Skeletal muscle satellite cell (primary cell): ENCODE results near the gene PCCA.

Experiments used
- H3K27me3 ChIP-seq: 2 replicates; pipeline ENCODE4 v1.7.0; 2013; ENCODE audit warnings: low read length; ENCODE audit not compliant: control insufficient read depth, insufficient read depth
- H3K36me3 ChIP-seq: 2 replicates; pipeline ENCODE4 v1.7.0; 2013; ENCODE audit warnings: mild to moderate bottlenecking, control low read depth, low read length; ENCODE audit not compliant: insufficient read depth
- H3K4me1 ChIP-seq: 2 replicates; pipeline ENCODE4 v1.7.0; 2013; ENCODE audit warnings: low read length; ENCODE audit not compliant: control insufficient read depth, insufficient read depth
- H3K4me2 ChIP-seq: 2 replicates; pipeline ENCODE4 v1.7.0; 2013; ENCODE audit warnings: mild to moderate bottlenecking, low read length
- H3K4me3 ChIP-seq: 2 replicates; pipeline ENCODE4 v1.7.0; 2013; ENCODE audit warnings: low read length
- H3K9ac ChIP-seq: 2 replicates; pipeline ENCODE4 v1.7.0; 2013; ENCODE audit warnings: mild to moderate bottlenecking, low read depth, low read length, moderate library complexity
- H3K9me3 ChIP-seq: replicated peaks from 2 replicates; pipeline ENCODE4 v1.7.0; 2013; ENCODE audit warnings: mild to moderate bottlenecking, control low read depth, low read length

Gene PCCA

GRCh38 chr13:100297413-100297812 lies 208.5 kb downstream of the PCCA start:
- H3K27me3 ChIP-seq = no peaks in the 10 kb centered on the region
- H3K4me2 ChIP-seq = no peak overlapping the region
- H3K9me3 ChIP-seq = no peaks in the 10 kb centered on the region
- no peak overlapping the region for H3K4me3 ChIP-seq
- H3K4me1 ChIP-seq = no peaks in the 10 kb centered on the region
- H3K36me3 ChIP-seq = no peaks in the 10 kb centered on the region
- H3K9ac ChIP-seq = no peak overlapping the region

DNA sequence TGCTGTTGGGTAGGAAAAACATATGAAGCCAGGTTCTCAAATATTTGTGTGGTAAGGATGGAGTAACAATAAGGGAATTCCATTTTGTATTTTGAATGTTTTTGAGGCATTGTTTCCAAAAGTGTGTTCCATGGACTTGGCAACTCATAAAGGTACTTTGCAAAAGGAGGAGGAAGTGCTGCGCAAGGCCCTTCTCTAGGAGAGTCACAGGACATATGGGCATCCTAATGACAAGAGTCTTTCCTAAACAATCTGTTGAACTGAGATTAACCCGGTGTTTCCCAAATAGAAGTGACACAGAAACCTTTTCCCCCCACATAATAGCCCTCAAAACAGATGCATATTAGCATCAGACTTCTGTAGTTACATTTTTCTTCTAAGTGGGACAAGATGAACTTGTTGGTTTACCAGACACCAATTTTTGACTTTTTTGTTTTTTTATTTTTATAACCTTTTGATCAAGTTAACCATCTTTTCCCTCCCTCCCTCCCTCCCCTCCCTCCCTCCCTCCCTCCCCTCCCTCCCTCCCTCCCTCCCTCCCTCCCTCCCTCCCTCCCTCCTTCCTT lies 209.3 kb downstream of the PCCA start:
- H3K4me3 ChIP-seq = no peak overlapping the region
- no peaks in the 10 kb centered on the region for H3K36me3 ChIP-seq
- no peak overlapping the region for H3K4me2 ChIP-seq
- no peaks in the 10 kb centered on the region for H3K9me3 ChIP-seq
- H3K9ac ChIP-seq = no peak overlapping the region
- H3K4me1 ChIP-seq = no peaks in the 10 kb centered on the region
- H3K27me3 ChIP-seq = no peaks in the 10 kb centered on the region

GRCh38 chr13:100298691-100299090 lies 209.8 kb downstream of the PCCA start:
- Histone ChIP-seq H3K27me3 (no peaks in the 10 kb centered on the region), H3K9ac (no peak overlapping the region), H3K4me1 (no peaks in the 10 kb centered on the region)

DNA sequence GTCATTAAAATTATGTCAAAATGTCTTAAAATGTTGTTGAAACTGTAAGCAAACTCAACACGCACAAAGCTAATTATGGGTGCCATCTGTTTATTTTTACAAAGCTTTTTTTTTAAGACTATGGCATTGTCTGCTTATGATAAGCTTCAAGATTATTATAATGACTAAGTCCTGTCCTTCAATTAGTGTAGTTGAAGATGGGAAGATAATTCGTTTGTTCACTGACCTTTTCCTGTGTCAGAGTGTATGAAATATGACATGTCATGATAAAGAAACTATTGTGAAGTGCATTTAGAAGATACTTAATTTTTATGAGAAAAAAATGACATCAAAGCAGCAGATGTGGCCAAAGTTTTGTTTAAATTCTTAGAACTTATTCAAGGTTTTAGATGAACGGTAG lies 211.3 kb downstream of the PCCA start:
- Histone ChIP-seq H3K36me3 (no peaks in the 10 kb centered on the region), H3K9me3 (no peaks in the 10 kb centered on the region), H3K4me2 (no peak overlapping the region), H3K27me3 (no peaks in the 10 kb centered on the region), H3K4me3 (no peak overlapping the region), H3K9ac (no peak overlapping the region), H3K4me1 (no peaks in the 10 kb centered on the region)

More at GRCh38 chr13:100298691-100299090, 209.8 kb downstream of the PCCA start:
- H3K4me3 ChIP-seq = no peak overlapping the region
- H3K4me2 ChIP-seq = no peak overlapping the region
- no peaks in the 10 kb centered on the region for H3K36me3 ChIP-seq
- no peaks in the 10 kb centered on the region for H3K9me3 ChIP-seq

GRCh38 chr13:100300708-100301107 lies 211.8 kb downstream of the PCCA start:
- H3K4me1 ChIP-seq = no peaks in the 10 kb centered on the region
- no peaks in the 10 kb centered on the region for H3K27me3 ChIP-seq
- no peak overlapping the region for H3K9ac ChIP-seq
- no peaks in the 10 kb centered on the region for H3K36me3 ChIP-seq
- no peaks in the 10 kb centered on the region for H3K9me3 ChIP-seq
- H3K4me2 ChIP-seq = no peak overlapping the region
- no peak overlapping the region for H3K4me3 ChIP-seq

GRCh38 chr13:100301418-100301817 lies 212.5 kb downstream of the PCCA start:
- Histone ChIP-seq H3K9ac (no peak overlapping the region), H3K36me3 (no peaks in the 10 kb centered on the region), H3K4me1 (no peaks in the 10 kb centered on the region), H3K9me3 (no peaks in the 10 kb centered on the region), H3K4me3 (no peak overlapping the region), H3K27me3 (no peaks in the 10 kb centered on the region), H3K4me2 (no peak overlapping the region)

GRCh38 chr13:100302391-100302790 lies 213.5 kb downstream of the PCCA start:
- H3K9ac ChIP-seq = no peak overlapping the region
- no peaks in the 10 kb centered on the region for H3K4me1 ChIP-seq
- no peaks in the 10 kb centered on the region for H3K27me3 ChIP-seq
- no peak overlapping the region for H3K4me2 ChIP-seq
- H3K9me3 ChIP-seq = no peaks in the 10 kb centered on the region
- H3K36me3 ChIP-seq = no peaks in the 10 kb centered on the region
- no peak overlapping the region for H3K4me3 ChIP-seq

DNA sequence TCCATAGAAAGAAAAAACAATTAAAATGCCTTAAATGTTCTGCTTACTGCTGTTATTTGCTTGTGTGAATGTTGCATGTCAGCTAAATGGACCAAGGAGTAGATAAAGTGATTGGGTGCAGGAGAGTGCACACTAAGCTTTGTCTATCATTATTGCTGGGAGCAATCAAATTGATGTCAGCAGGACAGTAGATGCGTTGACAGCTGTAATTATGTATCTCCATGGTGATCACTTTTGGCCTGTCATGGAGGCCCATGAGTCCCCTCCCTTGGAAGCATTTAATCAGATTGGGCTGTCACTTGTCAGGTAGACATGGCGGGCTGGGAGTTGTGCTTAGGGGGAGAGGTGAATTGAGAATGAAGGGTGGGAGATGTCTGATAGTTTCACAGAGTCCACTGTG lies 215.3 kb downstream of the PCCA start:
- no peaks in the 10 kb centered on the region for H3K36me3 ChIP-seq
- no peaks in the 10 kb centered on the region for H3K27me3 ChIP-seq
- H3K4me2 ChIP-seq = no peak overlapping the region
- no peak overlapping the region for H3K9ac ChIP-seq
- no peaks in the 10 kb centered on the region for H3K4me1 ChIP-seq
- no peak overlapping the region for H3K4me3 ChIP-seq
- no peaks in the 10 kb centered on the region for H3K9me3 ChIP-seq

DNA sequence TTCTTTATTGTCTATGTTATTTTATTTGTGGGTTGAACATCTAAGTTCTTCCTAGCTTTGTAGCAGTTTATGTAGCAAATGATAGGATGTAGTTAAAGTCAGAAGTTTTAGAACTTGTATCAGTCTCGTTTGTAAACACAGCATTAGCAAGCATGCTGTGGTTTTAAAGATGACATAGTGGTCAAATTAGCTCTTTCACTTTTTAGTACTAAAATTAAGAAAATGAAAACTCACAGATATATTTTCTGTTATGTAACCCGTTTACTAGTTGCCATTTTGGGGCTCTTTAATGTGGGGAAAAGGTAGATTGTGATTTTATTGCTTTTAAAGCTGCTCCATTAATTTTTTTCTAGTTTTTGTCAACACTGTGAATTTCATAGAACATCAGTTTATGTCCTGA lies 216.5 kb downstream of the PCCA start:
- no peaks in the 10 kb centered on the region for H3K27me3 ChIP-seq
- H3K9ac ChIP-seq = no peak overlapping the region
- no peak overlapping the region for H3K4me3 ChIP-seq
- H3K9me3 ChIP-seq = no peaks in the 10 kb centered on the region
- H3K4me1 ChIP-seq = no peaks in the 10 kb centered on the region
- no peaks in the 10 kb centered on the region for H3K36me3 ChIP-seq
- no peak overlapping the region for H3K4me2 ChIP-seq

DNA sequence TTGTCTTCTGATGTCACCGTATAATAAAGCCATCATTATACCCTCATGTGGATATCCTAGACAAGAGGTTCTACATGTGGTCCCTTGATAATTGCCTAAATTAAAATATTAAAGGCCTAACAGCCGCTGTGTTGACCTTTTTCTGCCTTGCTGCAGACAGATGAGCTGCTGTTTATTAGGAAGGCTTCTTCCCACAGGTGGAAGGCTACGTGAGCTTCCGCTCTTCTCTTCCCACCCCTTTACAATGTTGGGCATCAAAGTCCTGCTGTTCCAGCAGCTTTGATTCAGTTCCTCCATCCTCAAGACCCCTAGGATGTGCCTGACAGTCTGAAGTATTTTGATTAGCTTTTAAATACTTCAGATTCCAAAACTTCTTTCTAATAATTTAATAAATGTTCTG lies 217.1 kb downstream of the PCCA start:
- H3K27me3 ChIP-seq = no peaks in the 10 kb centered on the region
- no peaks in the 10 kb centered on the region for H3K4me1 ChIP-seq
- no peak overlapping the region for H3K4me3 ChIP-seq
- no peak overlapping the region for H3K4me2 ChIP-seq
- H3K9me3 ChIP-seq = no peaks in the 10 kb centered on the region
- H3K36me3 ChIP-seq = no peaks in the 10 kb centered on the region
- H3K9ac ChIP-seq = no peak overlapping the region

DNA sequence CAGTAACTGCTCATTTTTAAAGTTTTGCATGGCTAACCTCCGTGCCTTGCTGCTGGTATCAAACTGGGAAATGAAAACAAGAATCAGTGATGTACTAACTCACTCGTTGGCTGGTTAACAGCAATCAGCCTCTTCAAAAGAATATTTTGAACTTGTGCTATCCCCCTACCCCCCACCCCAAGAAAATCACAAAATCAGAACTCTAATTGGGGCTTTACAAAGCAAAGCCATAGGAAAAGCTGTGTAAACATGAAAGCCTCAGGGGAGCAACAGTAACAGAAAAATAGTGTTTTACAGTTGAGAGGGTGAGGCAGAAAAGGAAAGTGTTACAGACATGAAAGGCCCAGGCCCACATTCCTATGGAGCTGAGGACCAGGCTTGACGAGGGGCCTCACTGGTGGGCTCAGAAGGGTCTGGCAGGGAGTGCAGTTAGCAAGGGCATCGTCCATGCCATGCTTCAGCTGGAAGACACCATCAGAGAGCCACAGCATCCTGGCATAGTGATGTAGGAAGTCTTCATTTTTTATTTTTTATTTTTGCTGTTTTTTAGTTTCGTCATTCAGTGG lies 217.6 kb downstream of the PCCA start:
- Histone ChIP-seq H3K9ac (no peak overlapping the region), H3K4me3 (no peak overlapping the region), H3K9me3 (no peaks in the 10 kb centered on the region), H3K4me2 (no peak overlapping the region), H3K4me1 (no peaks in the 10 kb centered on the region), H3K36me3 (no peaks in the 10 kb centered on the region), H3K27me3 (no peaks in the 10 kb centered on the region)

DNA sequence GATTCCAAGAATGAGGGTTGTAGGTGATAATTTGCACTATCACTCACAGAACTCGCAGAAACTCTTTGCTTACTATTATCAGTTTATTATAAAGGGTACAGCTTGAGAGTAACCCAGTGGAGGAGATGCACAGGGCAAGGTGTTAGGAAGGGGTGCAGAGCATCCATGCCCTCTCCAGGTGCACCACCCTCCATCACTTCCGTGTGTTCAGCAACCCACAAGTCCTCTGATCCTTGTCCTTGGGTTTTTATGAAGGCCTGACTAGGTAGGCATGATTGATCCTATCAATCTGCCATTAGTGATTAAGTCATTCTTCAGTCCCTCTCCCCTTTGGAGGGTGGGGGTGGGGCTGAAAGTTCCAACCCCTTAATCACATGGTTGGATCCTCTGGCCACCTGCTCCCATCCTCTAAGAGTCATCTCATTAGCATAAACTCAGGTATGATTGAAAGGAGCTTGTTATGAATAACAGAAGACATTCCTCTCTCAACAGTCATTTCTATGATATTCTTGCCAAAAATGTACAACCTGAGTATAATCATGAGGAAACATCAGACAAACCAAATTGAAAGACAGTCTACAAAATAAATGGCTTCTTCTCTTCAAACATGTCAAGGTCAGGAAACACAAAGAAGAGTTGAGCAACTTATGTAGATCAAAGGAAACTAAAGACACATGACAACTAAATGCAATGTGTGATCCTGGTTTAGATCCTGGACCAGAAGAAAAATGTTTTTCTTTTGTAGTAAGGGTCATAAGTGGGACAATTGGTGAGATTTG lies 225.4 kb downstream of the PCCA start:
- Histone ChIP-seq H3K9me3 (no peaks in the 10 kb centered on the region), H3K27me3 (no peaks in the 10 kb centered on the region), H3K36me3 (peaks cover 3% of the 10 kb centered on the region), H3K4me1 (no peaks in the 10 kb centered on the region), H3K9ac (no peak overlapping the region), H3K4me3 (no peak overlapping the region), H3K4me2 (no peak overlapping the region)
